ENCODE data around the gene VGLL4. TPM values are rescaled to one million over a fixed set of nuclear protein-coding genes. Genes with fewer than 3 reads are reported as not detected.
"Not testable (repeated sequence)": the region's sequence is repeated elsewhere in the genome, so short reads cannot be mapped to it uniquely, and the experiment has no call there.

Gene VGLL4
- total RNA-seq = 10 to 100 TPM; 28.6 to 36.1 TPM
- long read RNA-seq, partial matches to known transcripts = 2 of 22 reads
- long read RNA-seq, other reads (novel, unspliced or antisense) = 17 of 22 reads

GRCh38 chr3:11643605-11644087, at the start of gene VGLL4:
Gene VGLL4 (minus strand): TSS chr3:11643915. CDS start chr3:11643518, 397 bp downstream.
- intact Hi-C loops (cut with DNase I) = loop anchor here in 1 of 2 donors (5.0 to 10.0 kb wide), 4 partner anchors 41 to 179 kb away; no protein-coding TSS in a partner anchor
- peak; percentile 90 to 94 for ATAC-seq
- DNase-seq = peak; percentile 94

- intact Hi-C loops (cut with DNase I) = no loop called here
- DNase-seq = no peak
- no peak for ATAC-seq
Measured at GRCh38 chr3:11692532-11692813, 48.8 kb upstream of the VGLL4 start.

- no peak for DNase-seq
- peak in 1 of 2 donors; percentile 12 for ATAC-seq
- intact Hi-C loops (cut with DNase I) = no loop called here
Measured at GRCh38 chr3:11691767-11692531, 48.2 kb upstream of the VGLL4 start.

- ATAC-seq (peak in 1 of 2 donors; percentile 66), DNase-seq (no peak)
- intact Hi-C loops (cut with DNase I) = no loop called here
Measured at GRCh38 chr3:11690863-11691766, 47.4 kb upstream of the VGLL4 start.

GRCh38 chr3:11689749-11690148, 46.0 kb upstream of the VGLL4 start:
- ATAC-seq (no peak), DNase-seq (no peak)
- intact Hi-C loops (cut with DNase I) = no loop called here

- DNase-seq; intact Hi-C loops (cut with DNase I); ATAC-seq: not testable (repeated sequence)
Measured at GRCh38 chr3:11684980-11685379, 41.3 kb upstream of the VGLL4 start.

- DNase-seq (no peak), ATAC-seq (no peak)
- intact Hi-C loops (cut with DNase I) = no loop called here
Measured at GRCh38 chr3:11680509-11680908, 36.8 kb upstream of the VGLL4 start.

- ATAC-seq = no peak
- no peak for DNase-seq
- intact Hi-C loops (cut with DNase I) = no loop called here
Measured at GRCh38 chr3:11679964-11680363, 36.2 kb upstream of the VGLL4 start.

- DNase-seq (no peak), ATAC-seq (no peak)
- intact Hi-C loops (cut with DNase I) = no loop called here
Measured at GRCh38 chr3:11672363-11672762, 28.6 kb upstream of the VGLL4 start.

GRCh38 chr3:11671648-11672100, 28.0 kb upstream of the VGLL4 start:
- ATAC-seq = peak; percentile 44 to 86
- intact Hi-C loops (cut with DNase I) = no loop called here

GRCh38 chr3:11668243-11669235, 24.8 kb upstream of the VGLL4 start:
- ATAC-seq (no peak), DNase-seq (no peak)
- intact Hi-C loops (cut with DNase I) = loop anchor here in 1 of 2 donors (10.0 kb wide), 1 partner anchor 136 kb away; no protein-coding TSS in a partner anchor

More at GRCh38 chr3:11671648-11672100, 28.0 kb upstream of the VGLL4 start:
- DNase-seq = no peak

GRCh38 chr3:11665331-11665730, 21.6 kb upstream of the VGLL4 start:
- intact Hi-C loops (cut with DNase I) = loop anchor here in 1 of 2 donors (10.0 kb wide), 1 partner anchor 139 kb away; no protein-coding TSS in a partner anchor
- DNase-seq (no peak), ATAC-seq (no peak)

- DNase-seq (no peak), ATAC-seq (peak in 1 of 2 donors; percentile 65)
- intact Hi-C loops (cut with DNase I) = loop anchor here in 1 of 2 donors (10.0 kb wide), 1 partner anchor 142 kb away; no protein-coding TSS in a partner anchor
Measured at GRCh38 chr3:11662392-11662990, 18.8 kb upstream of the VGLL4 start.

GRCh38 chr3:11661827-11662226, 18.1 kb upstream of the VGLL4 start:
- ATAC-seq = peak in 1 of 2 donors; percentile 66
- intact Hi-C loops (cut with DNase I) = loop anchor here in 1 of 2 donors (10.0 kb wide), 1 partner anchor 143 kb away; no protein-coding TSS in a partner anchor

GRCh38 chr3:11661052-11661656, 17.4 kb upstream of the VGLL4 start:
- DNase-seq (no peak), ATAC-seq (no peak)
- intact Hi-C loops (cut with DNase I) = loop anchor here in 1 of 2 donors (10.0 kb wide), 1 partner anchor 144 kb away; no protein-coding TSS in a partner anchor

More at GRCh38 chr3:11661827-11662226, 18.1 kb upstream of the VGLL4 start:
- no peak for DNase-seq

- DNase-seq (no peak), ATAC-seq (no peak)
- intact Hi-C loops (cut with DNase I) = loop anchor here in 1 of 2 donors (10.0 kb wide), 1 partner anchor 145 kb away; no protein-coding TSS in a partner anchor
Measured at GRCh38 chr3:11660242-11660641, 16.5 kb upstream of the VGLL4 start.

- intact Hi-C loops (cut with DNase I) = no loop called here
- no peak for DNase-seq
- ATAC-seq = no peak
Measured at GRCh38 chr3:11658180-11658579, 14.5 kb upstream of the VGLL4 start.

Measured in left cardiac atrium (tissue), 4 donors.